Fibroblast of the aortic adventitia (primary cell): Measurements from ENCODE around the gene KLF2. TPM values are rescaled to one million over a fixed set of nuclear protein-coding genes. Genes with fewer than 3 reads are reported as not detected.

Experiments used
- DNase-seq: peaks from one replicate; pipeline ENCODE4 v3.0.0-alpha.2; 2010; ENCODE audit warnings: low read depth
- H3K4me3 ChIP-seq: 2 replicates; pipeline ENCODE4 v1.5.1; 2011; ENCODE audit warnings: low read depth, mild to moderate bottlenecking, control low read depth, low read length, moderate library complexity
- total RNA-seq: library from RNA; depleted of rRNA; stranded (reverse); fragments of >200 nt; gene quantifications from 2 replicates; pipeline ENCODE4 v1.2.3, GENCODE V29; 2012; ENCODE audit warnings: low replicate concordance
- TF ChIP-seq, protein P1 (sequence below): IDR thresholded peaks from 2 replicates; pipeline ENCODE4 v1.5.1; 2011; ENCODE audit warnings: mild to moderate bottlenecking, low read length, control low read depth, inconsistent platforms; ENCODE audit not compliant: insufficient read depth

KLF2 gene
- total RNA-seq, 1 donor, result 2.2 TPM

DNA sequence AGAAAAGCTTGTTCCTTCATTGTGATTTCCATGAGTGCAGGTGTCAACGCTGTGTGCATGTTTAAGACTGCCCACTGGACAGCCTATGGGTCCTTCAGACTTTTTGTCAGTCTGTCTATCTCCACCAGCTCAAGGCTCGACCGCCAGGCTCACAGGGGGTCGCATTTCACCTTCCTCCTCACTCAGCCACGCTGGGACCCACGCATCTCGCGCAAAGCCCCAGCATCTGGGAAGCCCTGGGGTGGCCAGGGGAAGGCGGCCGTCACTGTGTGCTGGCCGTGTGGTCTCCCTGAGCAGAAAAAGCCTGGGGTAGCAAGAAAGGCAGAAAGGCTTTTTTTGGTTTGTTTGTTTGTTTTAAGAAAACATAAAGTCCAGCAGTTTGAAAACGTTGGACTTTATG, 48.5 kb downstream of the KLF2 start:
- H3K4me3 ChIP-seq, result no peak overlapping the region
- TF ChIP-seq, protein P1, sequence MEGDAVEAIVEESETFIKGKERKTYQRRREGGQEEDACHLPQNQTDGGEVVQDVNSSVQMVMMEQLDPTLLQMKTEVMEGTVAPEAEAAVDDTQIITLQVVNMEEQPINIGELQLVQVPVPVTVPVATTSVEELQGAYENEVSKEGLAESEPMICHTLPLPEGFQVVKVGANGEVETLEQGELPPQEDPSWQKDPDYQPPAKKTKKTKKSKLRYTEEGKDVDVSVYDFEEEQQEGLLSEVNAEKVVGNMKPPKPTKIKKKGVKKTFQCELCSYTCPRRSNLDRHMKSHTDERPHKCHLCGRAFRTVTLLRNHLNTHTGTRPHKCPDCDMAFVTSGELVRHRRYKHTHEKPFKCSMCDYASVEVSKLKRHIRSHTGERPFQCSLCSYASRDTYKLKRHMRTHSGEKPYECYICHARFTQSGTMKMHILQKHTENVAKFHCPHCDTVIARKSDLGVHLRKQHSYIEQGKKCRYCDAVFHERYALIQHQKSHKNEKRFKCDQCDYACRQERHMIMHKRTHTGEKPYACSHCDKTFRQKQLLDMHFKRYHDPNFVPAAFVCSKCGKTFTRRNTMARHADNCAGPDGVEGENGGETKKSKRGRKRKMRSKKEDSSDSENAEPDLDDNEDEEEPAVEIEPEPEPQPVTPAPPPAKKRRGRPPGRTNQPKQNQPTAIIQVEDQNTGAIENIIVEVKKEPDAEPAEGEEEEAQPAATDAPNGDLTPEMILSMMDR, result no peak
- no peak for DNase-seq

- TF ChIP-seq, protein P1, result no peak
- DNase-seq, result peak; percentile 56
Measured at GRCh38 chr19:16373532-16373931, 48.9 kb downstream of the KLF2 start.

DNA sequence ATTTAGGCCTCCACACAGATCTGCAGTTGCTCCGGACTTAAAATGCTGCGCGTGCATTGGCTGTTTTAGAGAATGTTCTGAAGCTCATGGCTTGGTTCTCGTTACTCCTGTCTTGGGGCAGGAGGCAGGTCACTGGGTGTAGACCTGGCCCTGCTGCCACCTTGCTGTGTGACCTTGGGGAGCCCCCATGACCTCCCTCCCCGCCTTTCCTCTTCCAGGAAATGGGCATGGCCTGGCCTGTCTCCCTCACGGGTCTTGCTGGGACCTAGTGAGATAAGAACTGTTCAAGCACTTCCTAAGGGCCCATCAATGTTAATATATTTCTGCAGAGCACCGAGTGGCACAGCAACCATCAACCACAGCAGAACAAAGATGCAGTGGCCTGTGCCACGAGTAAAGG, 49.4 kb downstream of the KLF2 start:
- DNase-seq, result no peak
- H3K4me3 ChIP-seq, result no peak overlapping the region
- TF ChIP-seq, protein P1, result no peak

More at GRCh38 chr19:16373532-16373931, 48.9 kb downstream of the KLF2 start:
- H3K4me3 ChIP-seq, result no peak overlapping the region

DNA sequence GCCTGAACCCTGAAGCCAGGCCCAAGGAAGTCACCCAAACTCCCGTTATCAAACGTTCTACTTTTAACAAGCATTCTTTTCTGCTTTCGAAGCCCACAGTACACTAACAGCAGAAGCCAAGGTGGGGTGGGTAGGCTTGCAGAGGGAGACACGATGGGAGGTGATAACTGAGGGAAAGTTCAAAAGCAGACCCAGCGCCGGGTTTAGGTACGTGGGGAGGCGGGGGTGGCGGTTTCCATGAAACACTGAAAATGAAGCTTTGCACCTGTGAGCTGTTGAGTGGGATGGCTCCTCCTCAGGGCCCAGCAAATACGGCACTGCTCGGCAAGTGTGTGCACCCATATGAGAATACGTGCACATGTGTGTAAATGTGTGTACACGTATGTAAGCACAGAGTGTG, 49.8 kb downstream of the KLF2 start:
- H3K4me3 ChIP-seq, result no peak overlapping the region
- no peak for DNase-seq
- TF ChIP-seq, protein P1, result no peak

DNA sequence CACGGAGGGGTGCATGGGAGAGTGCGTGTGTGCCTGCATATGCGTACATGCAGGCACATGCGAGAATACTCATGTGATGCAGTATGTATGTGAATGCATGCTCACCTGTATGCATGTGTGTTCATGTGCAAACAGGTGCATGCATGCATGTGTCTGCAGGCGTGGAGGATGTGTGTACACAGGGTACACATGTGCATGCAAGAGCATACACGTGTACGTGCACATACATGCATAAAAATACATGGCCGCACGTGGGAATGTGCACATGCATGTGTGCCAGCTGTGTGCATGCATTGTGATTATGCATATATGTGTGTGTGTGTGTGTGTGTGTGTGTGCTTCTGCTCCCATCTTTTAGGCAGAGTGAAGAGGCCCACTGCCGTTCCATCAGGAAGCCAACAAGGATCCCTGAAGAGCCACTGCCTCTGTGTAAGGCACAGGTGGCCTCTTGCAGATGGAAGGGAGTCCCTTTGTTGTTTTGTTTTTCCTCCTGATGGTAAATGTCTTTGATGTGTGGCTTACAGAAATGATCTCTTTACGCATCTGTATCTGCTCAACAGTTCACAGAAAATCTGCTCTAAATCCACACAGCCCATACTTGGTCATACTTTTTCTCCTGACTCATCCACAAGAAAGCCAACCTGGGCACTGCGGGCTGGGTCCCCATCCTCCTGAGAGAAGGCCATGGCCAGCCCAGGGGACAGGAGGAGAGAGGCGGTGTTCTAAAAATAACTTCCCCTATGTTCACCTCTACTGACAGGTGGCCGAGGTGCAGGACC, 50.7 kb downstream of the KLF2 start:
- TF ChIP-seq, protein P1, result no peak
- H3K4me3 ChIP-seq, result no peak overlapping the region

DNA sequence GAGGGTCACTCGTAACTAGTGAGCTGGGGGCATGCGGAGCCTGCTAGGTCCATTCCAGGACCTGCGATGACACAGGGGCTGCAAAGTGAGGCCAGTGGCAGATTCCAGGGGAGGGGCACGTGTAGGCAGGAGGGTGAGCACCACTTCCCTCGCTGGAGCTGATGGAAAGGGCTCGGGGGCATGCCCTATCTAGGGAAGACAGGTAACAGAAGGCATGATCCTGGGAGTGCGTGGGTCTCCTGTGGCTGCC, 51.2 kb downstream of the KLF2 start:
- DNase-seq, result no peak
- H3K4me3 ChIP-seq, result no peak overlapping the region
- TF ChIP-seq, protein P1, result no peak

More for the DNA sequence above, 50.7 kb downstream of the KLF2 start:
- no peak for DNase-seq

- TF ChIP-seq, protein P1, result no peak
- DNase-seq, result peak; percentile 8
- no peak overlapping the region for H3K4me3 ChIP-seq
Measured at GRCh38 chr19:16376241-16376640, 51.6 kb downstream of the KLF2 start.
